GM12878 (cell line): ENCODE data around the gene TNF. TPM values are rescaled to one million over a fixed set of nuclear protein-coding genes. Genes with fewer than 3 reads are reported as not detected.

ENCODE experiments used
- ATAC-seq: fragments of 200-7000 bp; cut with Tn5 transposase; 3 replicates; pipeline ENCODE4 v1.9.1; 2020; ENCODE audit warnings: mild to moderate bottlenecking, moderate library complexity
- BruUV-seq: library from RNA; stranded (reverse); fragments of 400-500 nt; replicated peaks from 2 replicates; lab custom pipeline; 2021; lab: Mats Ljungman, UMichigan
- CTCF ChIA-PET: fragments of 300-600 bp; sonication (Branson Sonifier 250); formaldehyde crosslinking; extraction: SDS; loops from one replicate; lab custom pipeline; 2021; ENCODE audit warnings: inconsistent platforms; lab: Yijun Ruan, JAX
- POLR2A ChIA-PET: fragments of 350-600 bp; formaldehyde crosslinking; extraction: SDS; loops from one replicate; lab custom pipeline; 2021; ENCODE audit warnings: inconsistent platforms; lab: Charles Lee
- RAD21 ChIA-PET: fragments of 300-600 bp; sonication (Branson Sonifier 250); formaldehyde crosslinking; loops from one replicate; lab custom pipeline; 2023; ENCODE audit warnings: antibody characterized with exemption; ENCODE audit not compliant: unreplicated experiment; lab: Charles Lee
- SMC1A ChIA-PET: fragments of 300-600 bp; sonication (Branson Sonifier 250); formaldehyde crosslinking; loops from one replicate; lab custom pipeline; 2023; ENCODE audit not compliant: unreplicated experiment, uncharacterized antibody; lab: Charles Lee
- DNase-seq: peaks from one replicate; pipeline ENCODE4 v3.0.0-alpha.2; 2011; ENCODE audit warnings: low read depth, low spot score
- FAIRE-seq: peaks from 3 replicates; lab custom pipeline; 2011; peaks lifted over from hg19 to GRCh38; lab: Jason Lieb, UNC
- H2AFZ ChIP-seq: 2 replicates; pipeline ENCODE4 v1.6.0; 2011; ENCODE audit warnings: low read depth, low read length, control low read depth; ENCODE audit not compliant: control insufficient read depth
- H3K27ac ChIP-seq: 2 replicates; pipeline ENCODE4 v1.5.1; 2011; ENCODE audit warnings: control low read depth; ENCODE audit not compliant: control insufficient read depth, insufficient read depth
- H3K27me3 ChIP-seq, 2 experiments: replicated peaks in 1 of 2; 2 replicates each; pipeline versions ENCODE4 v1.6.0 to v1.6.1; 2011; ENCODE audit warnings: low read length in 1 of 2; ENCODE audit not compliant: control insufficient read depth in 2 of 2, insufficient read depth in 2 of 2
- H3K36me3 ChIP-seq, 2 experiments: 2 replicates each; pipeline ENCODE4 v1.5.1; 2011; ENCODE audit warnings: low read length in 1 of 2; ENCODE audit not compliant: control insufficient read depth in 2 of 2, insufficient read depth in 2 of 2
- H3K4me1 ChIP-seq: 2 replicates; pipeline ENCODE4 v1.6.1; 2011; ENCODE audit warnings: mild to moderate bottlenecking, low read length, moderate library complexity, mixed read lengths; ENCODE audit not compliant: control insufficient read depth, insufficient read depth
- H3K4me2 ChIP-seq: 2 replicates; pipeline ENCODE4 v1.6.0; 2011; ENCODE audit warnings: control low read depth; ENCODE audit not compliant: control insufficient read depth, insufficient read depth
- H3K4me3 ChIP-seq: fragments of 200-600 bp; sonication (generic); 2 replicates; pipeline ENCODE4 v1.5.1; 2016
- H3K79me2 ChIP-seq: 2 replicates; pipeline ENCODE4 v1.6.0; 2011; ENCODE audit warnings: low read length; ENCODE audit not compliant: control insufficient read depth, insufficient read depth
- H3K9ac ChIP-seq: 2 replicates; pipeline ENCODE4 v1.8.0; 2011; ENCODE audit warnings: low read length, control low read depth, mixed read lengths; ENCODE audit not compliant: control insufficient read depth, insufficient read depth
- H3K9me3 ChIP-seq: replicated peaks from 3 replicates; pipeline ENCODE4 v1.5.1; 2011; ENCODE audit warnings: mild to moderate bottlenecking, low read length; ENCODE audit not compliant: control insufficient read depth, insufficient read depth
- H4K20me1 ChIP-seq: 2 replicates; pipeline ENCODE4 v1.6.0; 2011; ENCODE audit not compliant: control insufficient read depth, insufficient read depth
- ATF7 ChIP-seq: fragments of 450-650 bp; IDR thresholded peaks from 2 replicates; pipeline ENCODE4 v1.6.1; 2016; ENCODE audit warnings: low read depth, mild to moderate bottlenecking
- CBX3 ChIP-seq: fragments of 200-600 bp; sonication (generic); IDR thresholded peaks from 2 replicates; pipeline ENCODE4 v1.6.1; 2016; ENCODE audit warnings: low read depth, borderline replicate concordance
- CREM ChIP-seq: IDR thresholded peaks from 2 replicates; pipeline ENCODE4 v1.6.1; 2014; ENCODE audit warnings: antibody characterized with exemption, low read depth
- E2F4 ChIP-seq: IDR thresholded peaks from 2 replicates; pipeline ENCODE4 v1.6.1; 2012; ENCODE audit warnings: low read depth, low read length, improper control_type of control experiment
- EGR1 ChIP-seq, 2 experiments: IDR thresholded peaks; 1 replicate in 1 of 2; 2 replicates in 1 of 2; pipeline ENCODE4 v1.6.1; 2011 to 2012; ENCODE audit warnings: low read depth in 2 of 2, low read length in 2 of 2, borderline replicate concordance in 1 of 2, mild to moderate bottlenecking in 1 of 2, moderate library complexity in 1 of 2
- HCFC1 ChIP-seq: fragments of 150-350 bp; IDR thresholded peaks from 2 replicates; pipeline ENCODE4 v1.6.1; 2014; ENCODE audit warnings: low read length
- REST ChIP-seq: IDR thresholded peaks from 2 replicates; pipeline ENCODE4 v1.6.1; 2012; ENCODE audit warnings: mild to moderate bottlenecking, low read depth, low read length
- SRF ChIP-seq, 2 experiments: IDR thresholded peaks; 2 replicates each; pipeline ENCODE4 v1.6.1; 2011; ENCODE audit warnings: low read depth in 2 of 2, low read length in 2 of 2, mild to moderate bottlenecking in 1 of 2, moderate library complexity in 1 of 2
- ZZZ3 ChIP-seq: IDR thresholded peaks from 2 replicates; pipeline ENCODE4 v1.6.1; 2011; ENCODE audit warnings: low read depth; ENCODE audit not compliant: control insufficient read depth, insufficient read length
- WGBS: methylation state at CpG from one replicate; pipeline ENCODE4 v1.1.6; 2016; ENCODE audit warnings: low lambda C conversion rate; ENCODE audit not compliant: insufficient replicate concordance, insufficient coverage; ENCODE audit errors: missing lambda C conversion rate; 5-methylcytosine and 5-hydroxymethylcytosine counted together
- in situ Hi-C: fragments of 300-500 bp; cut with MboI; formaldehyde crosslinking; loops from 9 replicates; pipeline ENCODE4 v1.14.3; 2018; ENCODE audit warnings: mixed read lengths
- intact Hi-C: fragments of 100-400 bp; cut with micrococcal nuclease; formaldehyde crosslinking; loops from one replicate; pipeline ENCODE4 v1.14.2; 2022; ENCODE audit not compliant: unreplicated experiment
- polyA plus RNA-seq, 11 experiments: library from polyadenylated mRNA; depleted of rRNA in 4 of 11; unstranded in 6 of 11; stranded (reverse) in 5 of 11; fragments of >200 nt; fragmentation: Nextera tagmentation in 4 of 11; fragmentation: Illumina TruSeq in 1 of 11; extraction: Ambion mirVana in 4 of 11; extraction: Trizol in 1 of 11; gene quantifications; 1 replicate in 1 of 11; 2 replicates in 10 of 11; pipeline versions ENCODE4 v1.2.1 to v1.2.3, GENCODE V29; 2011 to 2016; ENCODE audit warnings: inconsistent platforms in 2 of 11, missing spikeins in 2 of 11, low read depth in 1 of 11
- total RNA-seq, 4 experiments: library from RNA; depleted of rRNA in 3 of 4; stranded (reverse); fragments of >200 nt in 3 of 4; fragmentation: Illumina TruSeq in 1 of 4; extraction: Trizol in 1 of 4; gene quantifications; 2 replicates each; pipeline versions ENCODE4 v1.2.1 to v1.2.3, GENCODE V29; 2013 to 2021
- TF ChIP-seq, protein P1 (sequence below): fragments of 450-650 bp; IDR thresholded peaks from 2 replicates; pipeline ENCODE4 v1.6.1; 2017; ENCODE audit warnings: mild to moderate bottlenecking, moderate library complexity
- TF ChIP-seq, protein P2 (sequence below): fragments of 450-650 bp; IDR thresholded peaks from 2 replicates; pipeline ENCODE4 v1.6.1; 2018; ENCODE audit warnings: borderline replicate concordance, mild to moderate bottlenecking; ENCODE audit not compliant: partially characterized antibody

Gene TNF
- total and polyA plus RNA-seq, 10 of the 15 experiments (the other 5 are each of a cell fraction or from before 2014, with no cell fraction given) = 18.0 to 94.8 (median 61.9) TPM

GRCh38 chr6:31531162-31531561 is 44.2 kb upstream of the TNF start:
- Histone ChIP-seq H3K9ac (no peak overlapping the region), H2AFZ (no peak overlapping the region), H3K4me2 (no peak overlapping the region), H3K27me3 (no peaks in the 10 kb centered on the region), H3K79me2 (peaks cover 18% of the 10 kb centered on the region), H3K4me1 (no peaks in the 10 kb centered on the region), H3K36me3 (peaks cover 29 to 32% of the 10 kb centered on the region in 2 experiments), H4K20me1 (peaks cover 3% of the 10 kb centered on the region), H3K9me3 (no peaks in the 10 kb centered on the region), H3K4me3 (no peak overlapping the region), H3K27ac (no peak overlapping the region)
- DNase-seq = no peak
- intact Hi-C loops = no loop called here
- TF ChIP-seq HCFC1 (no peak), EGR1 (IDR thresholded peaks at IDR 0.05; ENCODE audit: borderline replicate concordance in 1 of 2, low read depth in 2 of 2, low read length in 2 of 2) (no peak), ZZZ3 (no peak), REST (no peak), ATF7 (no peak), CBX3 (no peak), SRF (IDR thresholded peaks at IDR 0.05; ENCODE audit: low read depth in 2 of 2, low read length in 2 of 2) (no peak), CREM (no peak), E2F4 (no peak)
- TF ChIP-seq, protein P1, sequence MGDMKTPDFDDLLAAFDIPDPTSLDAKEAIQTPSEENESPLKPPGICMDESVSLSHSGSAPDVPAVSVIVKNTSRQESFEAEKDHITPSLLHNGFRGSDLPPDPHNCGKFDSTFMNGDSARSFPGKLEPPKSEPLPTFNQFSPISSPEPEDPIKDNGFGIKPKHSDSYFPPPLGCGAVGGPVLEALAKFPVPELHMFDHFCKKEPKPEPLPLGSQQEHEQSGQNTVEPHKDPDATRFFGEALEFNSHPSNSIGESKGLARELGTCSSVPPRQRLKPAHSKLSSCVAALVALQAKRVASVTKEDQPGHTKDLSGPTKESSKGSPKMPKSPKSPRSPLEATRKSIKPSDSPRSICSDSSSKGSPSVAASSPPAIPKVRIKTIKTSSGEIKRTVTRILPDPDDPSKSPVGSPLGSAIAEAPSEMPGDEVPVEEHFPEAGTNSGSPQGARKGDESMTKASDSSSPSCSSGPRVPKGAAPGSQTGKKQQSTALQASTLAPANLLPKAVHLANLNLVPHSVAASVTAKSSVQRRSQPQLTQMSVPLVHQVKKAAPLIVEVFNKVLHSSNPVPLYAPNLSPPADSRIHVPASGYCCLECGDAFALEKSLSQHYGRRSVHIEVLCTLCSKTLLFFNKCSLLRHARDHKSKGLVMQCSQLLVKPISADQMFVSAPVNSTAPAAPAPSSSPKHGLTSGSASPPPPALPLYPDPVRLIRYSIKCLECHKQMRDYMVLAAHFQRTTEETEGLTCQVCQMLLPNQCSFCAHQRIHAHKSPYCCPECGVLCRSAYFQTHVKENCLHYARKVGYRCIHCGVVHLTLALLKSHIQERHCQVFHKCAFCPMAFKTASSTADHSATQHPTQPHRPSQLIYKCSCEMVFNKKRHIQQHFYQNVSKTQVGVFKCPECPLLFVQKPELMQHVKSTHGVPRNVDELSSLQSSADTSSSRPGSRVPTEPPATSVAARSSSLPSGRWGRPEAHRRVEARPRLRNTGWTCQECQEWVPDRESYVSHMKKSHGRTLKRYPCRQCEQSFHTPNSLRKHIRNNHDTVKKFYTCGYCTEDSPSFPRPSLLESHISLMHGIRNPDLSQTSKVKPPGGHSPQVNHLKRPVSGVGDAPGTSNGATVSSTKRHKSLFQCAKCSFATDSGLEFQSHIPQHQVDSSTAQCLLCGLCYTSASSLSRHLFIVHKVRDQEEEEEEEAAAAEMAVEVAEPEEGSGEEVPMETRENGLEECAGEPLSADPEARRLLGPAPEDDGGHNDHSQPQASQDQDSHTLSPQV = no peak
- TF ChIP-seq, protein P2, sequence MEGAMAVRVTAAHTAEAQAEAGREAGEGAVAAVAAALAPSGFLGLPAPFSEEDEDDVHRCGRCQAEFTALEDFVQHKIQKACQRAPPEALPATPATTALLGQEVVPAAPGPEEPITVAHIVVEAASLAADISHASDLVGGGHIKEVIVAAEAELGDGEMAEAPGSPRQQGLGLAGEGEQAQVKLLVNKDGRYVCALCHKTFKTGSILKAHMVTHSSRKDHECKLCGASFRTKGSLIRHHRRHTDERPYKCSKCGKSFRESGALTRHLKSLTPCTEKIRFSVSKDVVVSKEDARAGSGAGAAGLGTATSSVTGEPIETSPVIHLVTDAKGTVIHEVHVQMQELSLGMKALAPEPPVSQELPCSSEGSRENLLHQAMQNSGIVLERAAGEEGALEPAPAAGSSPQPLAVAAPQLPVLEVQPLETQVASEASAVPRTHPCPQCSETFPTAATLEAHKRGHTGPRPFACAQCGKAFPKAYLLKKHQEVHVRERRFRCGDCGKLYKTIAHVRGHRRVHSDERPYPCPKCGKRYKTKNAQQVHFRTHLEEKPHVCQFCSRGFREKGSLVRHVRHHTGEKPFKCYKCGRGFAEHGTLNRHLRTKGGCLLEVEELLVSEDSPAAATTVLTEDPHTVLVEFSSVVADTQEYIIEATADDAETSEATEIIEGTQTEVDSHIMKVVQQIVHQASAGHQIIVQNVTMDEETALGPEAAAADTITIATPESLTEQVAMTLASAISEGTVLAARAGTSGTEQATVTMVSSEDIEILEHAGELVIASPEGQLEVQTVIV = no peak
- ChIA-PET RAD21 (no interaction called here), CTCF (interaction anchor here (1.0 to 1.6 kb wide), 2 partner anchors 9 to 13 kb away, joined by 3 to 4 read pairs; no protein-coding TSS in a partner anchor), SMC1A (no interaction called here), POLR2A (interaction anchor here (0.6 to 1.3 kb wide), 4 partner anchors 10 to 82 kb away, joined by 3 read pairs; partner anchors contain the start of gene DDX39B)
- ATAC-seq = no peak
- 97% methylated on average over 7 of the region's 7 CpGs for WGBS
- FAIRE-seq = no peak
- in situ Hi-C loops = no loop called here
- no TSS peak for BruUV-seq
